Endometrial microvascular endothelial cells (primary cell): ENCODE data around the gene SPIRE1. TPM values are rescaled to one million over a fixed set of nuclear protein-coding genes. Genes with fewer than 3 reads are reported as not detected.
"Not testable (repeated sequence)": the region's sequence is repeated elsewhere in the genome, so short reads cannot be mapped to it uniquely, and the experiment has no call there.

ENCODE experiments used
- in situ Hi-C: cut with HindIII; loops from 2 replicates; pipeline ENCODE4 v1.10.0; 2017; ENCODE audit warnings: low sequenced_read_pairs, low pct_unique_long_range_greater_than_20kb; ENCODE audit errors: inconsistent ontology term
- total RNA-seq: library from RNA; depleted of rRNA; stranded (reverse); fragments of >200 nt; gene quantifications from one replicate; pipeline ENCODE4 v1.2.3, GENCODE V29; 2015; ENCODE audit errors: inconsistent ontology term

Gene SPIRE1
- total RNA-seq, 1 donor from 2014 or later = 32.3 TPM

DNA sequence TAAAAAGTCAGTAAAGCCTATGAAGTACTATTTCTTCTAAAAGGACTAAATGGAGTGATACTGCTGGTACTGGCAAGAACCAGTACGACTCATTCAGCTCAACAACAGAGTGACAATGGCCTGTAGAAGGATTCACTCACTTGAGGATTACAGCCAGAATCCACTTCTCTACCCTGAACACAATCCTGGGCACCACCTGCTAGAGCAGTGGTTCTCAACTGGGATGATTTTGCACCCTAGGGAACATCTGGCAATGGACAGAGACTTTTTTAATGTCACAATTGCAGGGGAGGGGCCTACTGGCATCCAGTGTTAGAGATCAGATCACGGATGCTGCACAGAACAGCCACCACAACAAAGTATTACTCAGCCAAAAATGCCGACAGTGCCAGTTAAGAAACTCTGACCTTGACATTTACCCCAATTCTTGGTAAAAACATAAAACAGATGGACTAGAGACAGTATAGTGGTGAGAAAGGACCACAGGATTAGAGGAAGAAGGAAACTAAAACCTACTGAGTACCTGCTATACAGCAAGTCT is 5.0 kb downstream of the SPIRE1 start:
- in situ Hi-C loops = no loop called here

GRCh38 chr18:12651651-12652050 is 6.3 kb downstream of the SPIRE1 start:
- in situ Hi-C loops = no loop called here

GRCh38 chr18:12647773-12648172 is 10.1 kb downstream of the SPIRE1 start:
- in situ Hi-C loops = no loop called here

- in situ Hi-C loops = no loop called here
These were observed 12.1 kb downstream of the SPIRE1 start for GRCh38 chr18:12645751-12646203.

DNA sequence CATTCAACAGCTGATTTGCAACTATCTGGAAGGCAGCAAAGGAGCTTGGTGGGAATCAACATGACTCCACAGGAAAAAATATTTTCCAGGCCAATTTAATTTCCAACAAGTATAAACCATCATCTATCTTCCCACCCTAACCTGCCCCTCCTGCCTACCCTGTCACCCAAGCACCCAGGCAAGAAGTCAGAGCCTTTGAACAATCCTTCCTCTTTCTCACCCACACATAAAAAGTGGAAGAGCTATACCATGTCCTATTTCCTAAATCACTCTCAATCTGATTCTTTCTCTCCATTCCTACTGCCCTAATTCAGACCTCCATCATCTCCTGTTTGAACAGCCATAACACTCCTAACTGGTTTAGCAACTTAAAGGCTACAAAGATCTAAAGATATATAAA is 12.7 kb downstream of the SPIRE1 start:
- in situ Hi-C loops = no loop called here

DNA sequence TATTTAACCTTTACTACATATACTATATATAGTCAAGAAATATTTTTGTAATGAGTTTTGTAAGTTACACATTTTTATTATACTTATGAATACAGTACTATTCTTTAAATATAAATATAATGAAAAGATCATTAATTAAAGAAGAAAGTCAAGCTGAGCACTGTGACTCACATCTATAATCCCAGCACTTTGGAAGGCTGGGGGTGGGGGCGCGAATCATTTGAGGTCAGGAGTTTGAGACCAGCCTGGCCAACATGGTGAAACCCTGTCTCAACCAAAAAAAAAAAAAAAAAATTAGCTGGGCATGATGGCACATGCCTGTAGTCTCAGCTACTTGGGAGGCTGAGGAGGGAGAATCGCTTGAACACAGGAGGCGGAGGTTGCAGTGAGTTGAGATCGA is 14.2 kb downstream of the SPIRE1 start:
- in situ Hi-C loops = not testable (repeated sequence)

- in situ Hi-C loops = no loop called here
These were observed 17.1 kb downstream of the SPIRE1 start for GRCh38 chr18:12640881-12641200.

DNA sequence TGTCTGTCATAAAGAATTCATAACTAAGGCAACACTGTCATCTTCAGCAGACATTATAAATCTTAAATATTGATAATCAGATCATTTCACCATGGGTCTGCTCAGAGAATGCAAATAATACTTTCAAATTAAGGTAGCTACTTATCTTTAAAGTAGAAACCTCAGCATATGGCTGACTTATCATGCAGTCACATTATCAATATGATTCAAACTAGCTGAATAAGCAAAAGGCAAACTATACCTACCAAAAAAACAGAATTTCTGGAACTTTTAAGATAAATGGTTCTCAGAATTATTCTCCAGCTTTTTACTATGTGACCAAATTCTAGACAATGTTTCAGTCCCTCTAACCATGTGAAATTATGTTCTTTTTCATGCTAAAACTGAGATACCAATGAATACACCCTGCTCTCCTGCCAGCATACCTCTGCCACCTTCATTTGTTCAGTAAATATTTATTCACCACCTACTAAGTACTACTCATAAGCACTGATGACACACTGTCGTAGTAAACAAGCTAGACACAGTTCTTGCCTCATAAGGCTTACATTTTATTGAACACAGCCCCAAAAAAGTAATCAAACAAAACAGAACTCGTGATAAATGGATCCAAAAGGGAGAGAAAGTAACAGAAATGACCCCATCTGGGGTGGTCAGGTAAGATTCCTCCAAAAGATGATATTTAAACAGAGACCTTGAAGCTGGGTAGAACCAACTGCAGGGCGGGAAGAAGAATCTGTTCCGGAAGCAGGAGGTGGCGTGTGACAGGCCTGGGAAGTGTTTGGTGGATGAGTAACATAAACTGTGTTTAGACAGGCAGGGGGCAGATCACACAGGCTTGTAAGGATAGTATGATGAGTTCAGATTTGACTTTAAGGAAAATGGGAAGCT is 17.7 kb downstream of the SPIRE1 start:
- in situ Hi-C loops = no loop called here

DNA sequence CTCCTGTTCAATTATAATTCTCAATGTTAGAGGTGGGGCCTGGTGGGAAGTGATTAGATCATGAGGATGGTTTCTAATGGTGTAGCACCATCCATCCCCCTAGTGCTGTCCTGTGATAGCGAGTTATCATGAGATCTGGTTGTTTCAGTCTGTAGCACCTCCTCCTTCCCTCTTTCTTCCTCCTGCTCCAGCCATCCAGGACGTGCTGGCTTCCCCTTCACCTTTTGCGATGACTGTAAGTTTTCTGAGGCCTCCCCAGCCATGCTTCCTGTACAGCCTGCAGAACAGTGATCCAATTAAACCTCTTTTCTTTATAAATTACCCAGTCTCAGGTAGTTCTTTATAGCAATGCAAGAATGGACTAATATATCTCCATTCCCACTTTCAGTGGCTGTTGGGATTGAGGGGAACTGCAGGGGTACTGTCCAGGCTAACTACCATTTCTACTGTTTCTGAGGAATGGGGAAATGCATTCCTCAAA is 19.2 kb downstream of the SPIRE1 start:
- in situ Hi-C loops = no loop called here

- in situ Hi-C loops = no loop called here
These were observed 19.8 kb downstream of the SPIRE1 start for GRCh38 chr18:12637901-12638643.

DNA sequence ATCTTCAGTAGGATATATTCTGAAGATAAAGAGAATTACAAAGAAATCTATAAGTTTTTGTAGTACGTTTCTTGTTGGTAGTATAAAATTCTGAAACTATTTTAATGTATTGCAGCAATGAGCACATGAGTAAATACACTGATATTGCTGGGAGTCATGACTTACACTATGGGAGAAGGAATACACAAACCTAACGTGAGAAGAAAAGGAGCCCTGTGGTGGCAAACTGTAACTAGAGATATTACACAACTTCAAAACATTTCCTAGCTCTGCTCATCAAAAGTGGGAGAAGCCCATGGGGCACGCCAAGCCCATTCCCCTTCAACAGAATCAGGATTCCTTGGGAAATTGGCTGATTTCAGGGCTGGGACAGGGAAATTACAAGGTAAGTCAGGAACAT is 20.5 kb downstream of the SPIRE1 start:
- in situ Hi-C loops = no loop called here

DNA sequence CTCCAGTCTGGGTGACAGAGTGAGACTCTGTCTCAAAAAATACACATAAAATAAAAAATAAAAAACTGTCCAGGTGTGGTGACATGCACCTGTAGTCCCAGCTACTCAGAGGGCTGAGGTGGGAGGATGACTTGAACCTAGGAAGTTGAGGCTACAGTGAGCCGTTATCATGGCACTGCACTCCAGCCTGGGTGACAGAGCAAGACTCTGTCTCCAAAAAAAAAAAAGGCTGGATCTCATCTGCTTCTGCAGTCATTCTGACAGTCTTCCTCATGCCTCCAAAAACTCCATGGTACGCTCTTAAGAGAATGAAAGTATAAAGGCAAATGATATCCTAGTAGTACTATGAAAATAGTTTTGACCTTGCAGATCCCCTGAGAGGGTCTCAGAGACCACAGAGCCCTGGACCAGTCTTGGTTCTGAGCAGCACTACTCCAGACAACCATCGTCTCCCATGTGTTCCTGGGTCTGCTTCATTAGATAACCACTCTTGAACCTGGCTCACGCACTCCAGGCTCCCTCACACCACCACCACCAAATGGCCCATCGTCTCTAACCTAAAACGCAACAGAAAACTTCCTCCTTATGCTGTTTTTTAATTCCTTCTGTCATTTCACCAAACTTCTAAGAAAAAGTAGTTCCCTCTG is 26.0 kb downstream of the SPIRE1 start:
- in situ Hi-C loops = no loop called here

DNA sequence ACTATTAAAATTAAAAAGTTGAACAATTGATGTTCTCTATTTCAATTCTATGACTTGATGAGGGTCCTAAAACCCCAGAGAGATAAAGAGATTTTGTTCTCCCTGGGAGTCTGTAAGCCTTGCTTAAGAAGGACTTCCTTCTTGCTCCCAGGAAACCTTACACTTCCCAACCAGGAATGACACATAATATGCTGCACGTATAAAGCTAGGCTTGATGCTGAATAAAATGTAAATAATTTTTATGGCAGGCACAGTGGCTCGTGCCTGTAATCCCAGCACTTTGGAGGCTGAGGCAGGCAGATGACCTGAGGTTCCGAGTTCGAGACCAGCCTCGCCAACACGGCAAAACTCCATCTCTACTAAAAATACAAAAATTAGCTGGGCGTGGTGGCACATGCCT is 27.8 kb downstream of the SPIRE1 start:
- in situ Hi-C loops = no loop called here

- in situ Hi-C loops = no loop called here
These were observed 28.9 kb downstream of the SPIRE1 start for GRCh38 chr18:12628706-12629702.

DNA sequence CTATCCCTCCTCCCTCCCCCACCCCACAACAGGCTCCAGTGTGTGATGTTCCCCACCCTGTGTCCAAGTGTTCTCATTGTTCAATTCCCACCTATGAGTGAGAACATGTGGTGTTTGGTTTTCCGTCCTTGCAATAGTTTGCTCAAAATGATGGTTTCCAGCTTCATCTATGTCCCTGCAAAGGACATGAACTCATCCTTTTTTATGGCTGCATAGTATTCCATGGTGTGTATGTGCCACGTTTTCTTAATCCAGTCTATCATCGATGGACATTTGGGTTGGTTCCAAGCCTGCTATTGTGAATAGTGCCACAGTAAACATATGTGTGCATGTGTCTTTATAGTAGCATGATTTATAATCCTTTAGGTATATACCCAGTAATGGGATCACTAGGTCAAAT is 30.7 kb downstream of the SPIRE1 start:
- in situ Hi-C loops = not testable (repeated sequence)

DNA sequence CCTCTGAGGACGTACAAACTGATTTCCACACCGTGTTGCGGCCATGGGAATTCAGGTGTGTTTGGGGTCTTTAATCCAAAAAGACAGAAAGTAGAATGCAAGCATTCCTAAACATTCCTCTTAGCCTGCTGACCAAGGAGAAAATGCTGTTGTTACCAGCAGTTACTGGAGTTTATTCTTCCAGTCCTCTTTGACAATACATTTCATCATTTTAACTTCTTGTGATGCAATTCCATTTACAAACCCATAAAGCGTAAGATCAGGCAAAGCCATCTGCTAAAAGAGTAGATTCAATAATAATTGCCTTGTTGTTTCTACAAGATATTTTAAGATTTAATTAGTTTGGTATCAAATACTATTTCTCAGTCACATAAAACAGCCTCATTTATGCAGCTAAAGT is 32.7 kb downstream of the SPIRE1 start:
- in situ Hi-C loops = no loop called here

DNA sequence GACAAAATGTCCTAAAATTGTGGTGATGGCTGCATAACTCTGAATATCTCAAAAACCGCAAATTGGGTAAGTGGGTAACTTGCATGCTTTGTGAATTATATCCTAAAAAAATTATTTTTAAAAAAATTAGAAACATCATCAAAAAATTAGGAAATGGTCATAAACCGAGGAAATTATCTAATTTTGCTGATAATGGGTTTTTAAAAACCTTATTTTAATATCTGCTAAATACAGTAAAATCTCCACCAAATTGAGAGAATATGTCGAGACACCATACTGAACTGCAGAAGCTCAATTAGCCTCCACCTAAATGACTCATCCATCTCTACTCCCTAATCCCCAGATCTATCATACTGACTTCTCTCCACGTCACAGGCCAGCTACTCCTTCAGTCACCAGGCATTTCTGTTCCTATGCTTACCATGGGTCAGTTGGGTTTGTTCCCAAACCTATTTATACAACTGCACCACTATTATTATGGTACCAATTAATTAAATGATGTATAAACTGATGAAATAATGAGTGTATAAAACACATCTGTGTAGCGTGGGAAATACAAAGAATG is 36.1 kb downstream of the SPIRE1 start:
- in situ Hi-C loops = no loop called here

GRCh38 chr18:12615748-12616147 is 42.2 kb downstream of the SPIRE1 start:
- in situ Hi-C loops = no loop called here
